AG09319 (cell line): ENCODE results near the gene MELTF.

ENCODE experiments used
- DNase-seq: peaks from one replicate; pipeline ENCODE4 v3.0.0-alpha.2; 2010; ENCODE audit warnings: low read depth; ENCODE audit errors: extremely low read depth
- CTCF ChIP-seq: IDR thresholded peaks from 2 replicates; pipeline ENCODE4 v1.5.1; 2011; ENCODE audit warnings: low read depth, mild to moderate bottlenecking, inconsistent platforms, low read length, moderate library complexity

The MELTF gene

GRCh38 chr3:197011780-197012539 lies 17.7 kb downstream of the MELTF start:
- no peak for DNase-seq

GRCh38 chr3:197010556-197011351 lies 18.9 kb downstream of the MELTF start:
- TF ChIP-seq CTCF: no peak
- no peak for DNase-seq

More at GRCh38 chr3:197011780-197012539, 17.7 kb downstream of the MELTF start:
- no peak for TF ChIP-seq CTCF

DNA sequence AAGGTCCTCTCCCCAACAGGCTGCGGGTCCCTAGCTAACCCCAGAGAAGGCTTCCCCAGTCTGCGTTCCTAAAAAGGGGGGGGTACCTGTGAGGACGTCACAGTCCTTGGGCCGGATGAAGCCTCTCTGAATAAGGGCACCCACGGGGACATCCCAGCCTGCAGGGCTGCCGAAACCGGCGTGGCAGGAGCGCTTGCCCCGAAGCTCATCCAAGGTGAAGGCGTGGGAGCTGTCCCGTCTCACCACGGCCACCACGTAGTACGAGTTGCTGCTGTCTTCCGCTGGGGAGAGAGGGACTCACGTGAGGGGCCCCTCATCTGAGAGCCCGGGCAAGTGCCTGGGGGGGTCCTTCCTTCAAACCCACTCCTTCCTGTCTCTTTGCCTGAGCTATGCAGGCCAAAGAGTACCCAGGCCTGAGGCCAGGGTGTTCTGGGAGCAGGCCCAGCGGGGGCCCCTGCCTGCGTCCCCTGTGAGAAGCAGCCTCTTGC lies 20.0 kb downstream of the MELTF start:
- DNase-seq: no peak
- no peak for TF ChIP-seq CTCF

GRCh38 chr3:197008436-197009209 lies 21.0 kb downstream of the MELTF start:
- no peak for DNase-seq
- no peak for TF ChIP-seq CTCF

- no peak for TF ChIP-seq CTCF
- DNase-seq: no peak
Observed at GRCh38 chr3:197007953-197008352, 21.7 kb downstream of the MELTF start.

DNA sequence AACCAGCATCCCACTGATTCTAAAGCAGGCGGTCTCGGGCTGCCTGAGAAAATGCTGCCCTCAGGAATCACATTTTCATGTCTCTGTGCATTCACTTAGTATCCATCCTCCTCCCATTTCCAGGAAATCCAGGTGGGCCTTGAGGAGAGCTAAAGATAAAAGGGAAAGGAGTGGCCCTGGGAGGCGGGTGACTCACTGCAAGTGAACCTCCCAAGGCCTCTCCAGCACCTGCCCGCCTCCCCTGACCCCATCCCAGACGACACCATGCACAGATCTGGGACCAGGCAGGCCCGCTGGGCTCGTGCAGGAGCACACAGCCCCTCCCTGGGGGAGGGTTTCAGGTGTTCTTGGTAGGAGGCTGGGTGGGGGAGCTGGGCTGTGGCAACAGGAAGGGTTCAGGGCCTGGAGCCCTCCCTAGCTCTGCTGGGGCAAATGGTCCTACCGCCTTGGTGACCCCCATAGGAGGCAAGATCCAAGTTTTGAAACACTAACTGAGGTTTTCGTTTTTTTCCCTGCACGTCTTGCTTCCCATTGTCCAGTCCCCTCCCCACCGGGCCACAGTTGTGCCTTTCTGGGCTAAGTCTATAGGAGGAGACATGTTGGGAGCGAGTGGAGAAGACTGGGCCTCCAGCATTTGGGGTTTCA lies 22.2 kb downstream of the MELTF start:
- no peak for TF ChIP-seq CTCF
- no peak for DNase-seq
